ENCODE results near the gene GABRB2.

Gene GABRB2

GRCh38 chr5:161481922-161482321 is 64.6 kb downstream of the GABRB2 start:
- TF ChIP-seq CTCF (IDR thresholded peaks at IDR 0.05; ENCODE audit: borderline replicate concordance, extremely low read depth, low read length, poor library complexity, severe bottlenecking) (no peak), EZH2 (IDR thresholded peaks at IDR 0.05; ENCODE audit: borderline replicate concordance, low read depth, low read length, severe bottlenecking) (no peak)
- H3K4me1 ChIP-seq (ENCODE audit: insufficient read depth, low read length): no peaks in the 10 kb centered on the region
- no peak for ATAC-seq (ENCODE audit: insufficient read depth, low read depth)
- no peak overlapping the region for H3K4me3 ChIP-seq (ENCODE audit: low read depth in 1 of 2, low read length in 2 of 2)
- DNase-seq: no peak
- H3K9ac ChIP-seq (ENCODE audit: low read depth, low read length): no peak overlapping the region
- H4K20me1 ChIP-seq (ENCODE audit: insufficient read depth, low read length): no peaks in the 10 kb centered on the region
- H3K4me2 ChIP-seq (ENCODE audit: insufficient read depth, low read length): no peak overlapping the region
- no peak overlapping the region for H2AFZ ChIP-seq (ENCODE audit: low read depth, low read length)
- H3K36me3 ChIP-seq (ENCODE audit: insufficient read depth, low read length): no peaks in the 10 kb centered on the region
- H3K9me3 ChIP-seq (ENCODE audit: insufficient read depth, low read length, severe bottlenecking): no peaks in the 10 kb centered on the region
- no peak overlapping the region for H3K27ac ChIP-seq (ENCODE audit: low read length)
- no peaks in the 10 kb centered on the region for H3K79me2 ChIP-seq (ENCODE audit: insufficient read depth, low read length)
- no peaks in the 10 kb centered on the region for H3K27me3 ChIP-seq (ENCODE audit: insufficient read depth, low read length, poor library complexity)

DNA sequence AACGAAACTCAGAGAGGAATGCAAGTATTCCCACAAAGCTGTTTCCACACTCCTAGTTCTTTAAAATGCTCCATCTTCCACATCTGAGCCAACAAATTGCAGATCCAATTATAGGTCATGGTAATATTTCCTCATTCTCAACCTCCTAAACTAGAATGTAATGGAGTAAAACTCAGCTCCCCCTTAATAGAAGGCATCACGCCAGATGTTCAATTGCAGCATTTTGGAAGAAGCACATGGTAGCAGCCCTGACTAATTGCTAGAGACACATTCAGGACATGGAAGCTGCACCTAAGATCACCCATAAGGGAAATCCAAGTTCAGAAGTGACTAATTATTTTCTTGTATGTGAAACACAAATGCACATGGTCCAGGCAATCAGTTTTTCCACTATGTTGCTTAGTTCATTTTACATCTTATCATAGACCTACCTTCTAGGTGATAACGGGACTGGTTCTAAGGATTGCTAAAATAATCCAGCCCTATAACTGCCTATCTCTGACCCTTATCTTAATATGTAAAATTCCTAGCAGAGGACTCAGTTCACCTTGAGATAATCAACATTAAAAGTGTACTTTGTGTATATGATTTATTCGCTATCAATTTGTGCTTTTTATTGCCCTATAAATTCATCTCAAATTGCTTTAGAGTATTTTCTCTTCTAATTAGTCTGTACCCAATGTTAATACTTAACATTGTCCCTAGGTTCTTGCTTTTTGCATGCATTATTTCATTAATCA is 75.1 kb downstream of the GABRB2 start:
- no peak overlapping the region for H3K27ac ChIP-seq (ENCODE audit: low read length)
- H3K4me1 ChIP-seq (ENCODE audit: insufficient read depth, low read length): no peaks in the 10 kb centered on the region
- no peaks in the 10 kb centered on the region for H3K9me3 ChIP-seq (ENCODE audit: insufficient read depth, low read length, severe bottlenecking)
- no peak overlapping the region for H2AFZ ChIP-seq (ENCODE audit: low read depth, low read length)
- H3K4me2 ChIP-seq (ENCODE audit: insufficient read depth, low read length): no peak overlapping the region
- H4K20me1 ChIP-seq (ENCODE audit: insufficient read depth, low read length): no peaks in the 10 kb centered on the region
- no peaks in the 10 kb centered on the region for H3K36me3 ChIP-seq (ENCODE audit: insufficient read depth, low read length)
- H3K4me3 ChIP-seq (ENCODE audit: low read depth in 1 of 2, low read length in 2 of 2): no peak overlapping the region
- no peaks in the 10 kb centered on the region for H3K79me2 ChIP-seq (ENCODE audit: insufficient read depth, low read length)
- ATAC-seq (ENCODE audit: insufficient read depth, low read depth): no peak
- no peaks in the 10 kb centered on the region for H3K27me3 ChIP-seq (ENCODE audit: insufficient read depth, low read length, poor library complexity)
- H3K9ac ChIP-seq (ENCODE audit: low read depth, low read length): no peak overlapping the region
- TF ChIP-seq CTCF (IDR thresholded peaks at IDR 0.05; ENCODE audit: borderline replicate concordance, extremely low read depth, low read length, poor library complexity, severe bottlenecking) (no peak), EZH2 (IDR thresholded peaks at IDR 0.05; ENCODE audit: borderline replicate concordance, low read depth, low read length, severe bottlenecking) (no peak)
- DNase-seq: no peak

DNA sequence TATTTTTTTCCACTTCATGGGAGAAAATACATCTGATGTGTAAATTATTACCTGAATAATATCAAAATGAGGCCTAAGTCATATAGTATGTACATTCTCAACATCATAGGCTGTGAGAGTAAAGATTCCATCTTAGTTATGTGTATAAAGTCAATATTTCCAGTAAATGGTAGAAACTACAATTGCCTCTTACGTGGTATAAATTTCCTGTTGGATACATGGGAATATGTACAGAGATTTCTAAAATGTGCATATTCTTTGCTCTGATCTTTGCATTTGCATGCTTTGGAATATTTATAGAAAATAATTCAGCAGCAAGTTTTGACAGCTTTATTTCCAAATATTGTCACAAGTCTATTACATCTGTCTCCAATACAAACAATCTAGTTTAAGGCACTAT is 78.8 kb downstream of the GABRB2 start:
- Histone ChIP-seq H3K9me3 (ENCODE audit: insufficient read depth, low read length, severe bottlenecking) (no peaks in the 10 kb centered on the region), H3K4me1 (ENCODE audit: insufficient read depth, low read length) (no peaks in the 10 kb centered on the region), H3K27ac (ENCODE audit: low read length) (no peak overlapping the region), H3K79me2 (ENCODE audit: insufficient read depth, low read length) (no peaks in the 10 kb centered on the region), H3K36me3 (ENCODE audit: insufficient read depth, low read length) (no peaks in the 10 kb centered on the region), H2AFZ (ENCODE audit: low read depth, low read length) (no peak overlapping the region), H3K27me3 (ENCODE audit: insufficient read depth, low read length, poor library complexity) (no peaks in the 10 kb centered on the region), H3K4me2 (ENCODE audit: insufficient read depth, low read length) (no peak overlapping the region), H3K9ac (ENCODE audit: low read depth, low read length) (no peak overlapping the region), H4K20me1 (ENCODE audit: insufficient read depth, low read length) (no peaks in the 10 kb centered on the region), H3K4me3 (ENCODE audit: low read depth in 1 of 2, low read length in 2 of 2) (no peak overlapping the region)
- DNase-seq (no peak), ATAC-seq (ENCODE audit: insufficient read depth, low read depth) (no peak)
- no peak for TF ChIP-seq CTCF (IDR thresholded peaks at IDR 0.05; ENCODE audit: borderline replicate concordance, extremely low read depth, low read length, poor library complexity, severe bottlenecking)
- TF ChIP-seq EZH2 (IDR thresholded peaks at IDR 0.05; ENCODE audit: borderline replicate concordance, low read depth, low read length, severe bottlenecking): no peak
